DND-41 (cell line): ENCODE measurements around the gene TNS3.

ENCODE experiments used
- ATAC-seq: fragments of 200-7000 bp; cut with Tn5 transposase; 3 replicates; pipeline ENCODE4 v1.9.1; 2021; ENCODE audit warnings: low read depth; ENCODE audit not compliant: insufficient read depth
- DNase-seq: peaks from one replicate; pipeline ENCODE4 v3.0.0-alpha.2; 2020
- H2AFZ ChIP-seq: 2 replicates; pipeline ENCODE4 v1.6.0; 2012; ENCODE audit warnings: low read depth, low read length
- H3K27ac ChIP-seq: 2 replicates; pipeline ENCODE4 v1.5.1; 2012; ENCODE audit warnings: low read length, inconsistent platforms
- H3K27me3 ChIP-seq: fragments of 200-600 bp; sonication (generic); 2 replicates; pipeline ENCODE4 v1.6.0; 2012; ENCODE audit warnings: low read length, mild to moderate bottlenecking, inconsistent platforms; ENCODE audit not compliant: insufficient read depth, poor library complexity
- H3K36me3 ChIP-seq: 2 replicates; pipeline ENCODE4 v1.5.1; 2012; ENCODE audit warnings: low read length, inconsistent platforms; ENCODE audit not compliant: insufficient read depth
- H3K4me1 ChIP-seq: 2 replicates; pipeline ENCODE4 v1.5.1; 2012; ENCODE audit warnings: mild to moderate bottlenecking, low read length; ENCODE audit not compliant: insufficient read depth
- H3K4me2 ChIP-seq: 2 replicates; pipeline ENCODE4 v1.6.0; 2012; ENCODE audit warnings: mild to moderate bottlenecking, moderate library complexity, low read length, inconsistent platforms; ENCODE audit not compliant: insufficient read depth
- H3K4me3 ChIP-seq, 2 experiments: fragments of 200-600 bp in 1 of 2; shearing (Covaris generic) in 1 of 2; 2 replicates each; pipeline ENCODE4 v1.5.1; 2012 to 2016; ENCODE audit warnings: inconsistent platforms in 2 of 2, low read length in 2 of 2, mild to moderate bottlenecking in 2 of 2, low read depth in 1 of 2, moderate library complexity in 1 of 2
- H3K79me2 ChIP-seq: 2 replicates; pipeline ENCODE4 v1.6.0; 2012; ENCODE audit warnings: low read length, inconsistent platforms; ENCODE audit not compliant: insufficient read depth
- H3K9ac ChIP-seq: 2 replicates; pipeline ENCODE4 v1.6.0; 2012; ENCODE audit warnings: low read depth, mild to moderate bottlenecking, inconsistent platforms, low read length, moderate library complexity
- H3K9me3 ChIP-seq: 2 replicates; pipeline ENCODE4 v1.5.1; 2012; ENCODE audit warnings: low read length, moderate library complexity, mild to moderate bottlenecking, inconsistent platforms; ENCODE audit not compliant: insufficient read depth, severe bottlenecking
- H4K20me1 ChIP-seq: 2 replicates; pipeline ENCODE4 v1.6.0; 2012; ENCODE audit warnings: low read length; ENCODE audit not compliant: insufficient read depth
- CTCF ChIP-seq: IDR thresholded peaks from 2 replicates; pipeline ENCODE4 v1.5.1; 2012; ENCODE audit warnings: borderline replicate concordance, low read length, moderate library complexity, mild to moderate bottlenecking; ENCODE audit not compliant: poor library complexity, severe bottlenecking; ENCODE audit errors: extremely low read depth
- EZH2 ChIP-seq: IDR thresholded peaks from 3 replicates; pipeline ENCODE4 v1.6.1; 2012; ENCODE audit warnings: borderline replicate concordance, low read depth, mild to moderate bottlenecking, moderate library complexity, low read length, inconsistent platforms; ENCODE audit not compliant: severe bottlenecking

TNS3 gene

GRCh38 chr7:47503281-47503680 lies 78.6 kb downstream of the TNS3 start:
- H3K27me3 ChIP-seq, result no peaks in the 10 kb centered on the region
- H3K9me3 ChIP-seq, result peaks cover 6% of the 10 kb centered on the region
- no peaks in the 10 kb centered on the region for H4K20me1 ChIP-seq
- no peak for TF ChIP-seq CTCF
- no peak for TF ChIP-seq EZH2
- no peak overlapping the region for H3K27ac ChIP-seq
- H3K4me1 ChIP-seq, result no peaks in the 10 kb centered on the region
- H3K36me3 ChIP-seq, result no peaks in the 10 kb centered on the region
- H2AFZ ChIP-seq, result no peak overlapping the region
- no peak for ATAC-seq
- H3K4me3 ChIP-seq, result no peak overlapping the region
- H3K4me2 ChIP-seq, result no peak overlapping the region
- no peak for DNase-seq
- no peak overlapping the region for H3K9ac ChIP-seq
- no peaks in the 10 kb centered on the region for H3K79me2 ChIP-seq

GRCh38 chr7:47502240-47502877 lies 79.6 kb downstream of the TNS3 start:
- no peak for ATAC-seq
- H3K79me2 ChIP-seq, result no peaks in the 10 kb centered on the region
- no peaks in the 10 kb centered on the region for H3K36me3 ChIP-seq
- H3K27ac ChIP-seq, result no peak overlapping the region
- H3K27me3 ChIP-seq, result no peaks in the 10 kb centered on the region
- no peak overlapping the region for H2AFZ ChIP-seq
- H3K4me1 ChIP-seq, result no peaks in the 10 kb centered on the region
- H3K9ac ChIP-seq, result no peak overlapping the region
- H3K4me3 ChIP-seq, result no peak overlapping the region
- no peak overlapping the region for H3K4me2 ChIP-seq
- no peak for DNase-seq
- no peaks in the 10 kb centered on the region for H4K20me1 ChIP-seq
- TF ChIP-seq CTCF (no peak), EZH2 (no peak)
- H3K9me3 ChIP-seq, result peaks cover 2% of the 10 kb centered on the region

- H3K9me3 ChIP-seq, result no peaks in the 10 kb centered on the region
- no peaks in the 10 kb centered on the region for H4K20me1 ChIP-seq
- H3K4me3 ChIP-seq, result no peak overlapping the region
- H2AFZ ChIP-seq, result no peak overlapping the region
- H3K4me2 ChIP-seq, result no peak overlapping the region
- no peak overlapping the region for H3K9ac ChIP-seq
- H3K79me2 ChIP-seq, result no peaks in the 10 kb centered on the region
- H3K27ac ChIP-seq, result no peak overlapping the region
- H3K27me3 ChIP-seq, result no peaks in the 10 kb centered on the region
- TF ChIP-seq CTCF, result no peak
- TF ChIP-seq EZH2, result no peak
- no peaks in the 10 kb centered on the region for H3K4me1 ChIP-seq
- no peak for ATAC-seq
- H3K36me3 ChIP-seq, result no peaks in the 10 kb centered on the region
- DNase-seq, result no peak
These were observed 80.5 kb downstream of the TNS3 start for GRCh38 chr7:47501406-47501805.

GRCh38 chr7:47500103-47500563 lies 81.8 kb downstream of the TNS3 start:
- Histone ChIP-seq H3K4me2 (no peak overlapping the region), H4K20me1 (no peaks in the 10 kb centered on the region), H3K27ac (no peak overlapping the region)

More at GRCh38 chr7:47500103-47500563, 81.8 kb downstream of the TNS3 start:
- H3K9me3 ChIP-seq, result no peaks in the 10 kb centered on the region
- no peaks in the 10 kb centered on the region for H3K27me3 ChIP-seq
- no peak overlapping the region for H2AFZ ChIP-seq
- no peaks in the 10 kb centered on the region for H3K79me2 ChIP-seq
- ATAC-seq (no peak), DNase-seq (no peak)
- TF ChIP-seq CTCF (no peak), EZH2 (no peak)
- H3K4me3 ChIP-seq, result no peak overlapping the region
- no peak overlapping the region for H3K9ac ChIP-seq
- H3K36me3 ChIP-seq, result no peaks in the 10 kb centered on the region
- no peaks in the 10 kb centered on the region for H3K4me1 ChIP-seq
